AG09309 (cell line): ENCODE measurements around the gene TRAK2.
A peak's percentile ranks its signal among the peaks of the same experiment; 100 is the strongest.

ENCODE experiments used
- DNase-seq: peaks from one replicate; pipeline ENCODE4 v3.0.0-alpha.2; 2010; ENCODE audit warnings: low read depth
- H3K4me3 ChIP-seq: 2 replicates; pipeline ENCODE4 v1.5.1; 2011; ENCODE audit warnings: mild to moderate bottlenecking, low read depth, low read length, moderate library complexity; ENCODE audit not compliant: control insufficient read depth
- CTCF ChIP-seq: IDR thresholded peaks from 2 replicates; pipeline ENCODE4 v1.5.1; 2011; ENCODE audit warnings: mild to moderate bottlenecking, low read depth, low read length, inconsistent platforms; ENCODE audit not compliant: insufficient read depth, control insufficient read depth; ENCODE audit errors: missing control alignments

The TRAK2 gene

DNA sequence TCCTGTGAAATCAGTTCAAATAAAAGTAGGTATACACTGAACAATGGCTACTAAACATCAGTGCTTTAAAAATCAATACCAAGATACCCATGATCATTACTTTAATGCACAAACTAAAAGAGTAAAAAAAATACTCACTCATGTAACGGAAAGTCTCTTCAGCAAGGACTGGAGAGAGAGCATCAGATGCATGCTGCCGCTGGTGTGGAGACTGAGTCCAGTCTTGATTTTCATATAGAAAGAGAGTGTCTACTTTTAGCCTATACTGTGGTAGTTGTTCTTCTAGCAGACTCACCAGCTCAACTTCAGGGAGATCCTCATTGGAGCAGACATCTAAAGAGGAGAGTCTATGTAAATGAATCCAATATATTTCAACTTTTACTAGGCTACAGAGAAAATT lies 44.0 kb downstream of the TRAK2 start:
- no peak overlapping the region for H3K4me3 ChIP-seq
- TF ChIP-seq CTCF, result no peak
- no peak for DNase-seq

DNA sequence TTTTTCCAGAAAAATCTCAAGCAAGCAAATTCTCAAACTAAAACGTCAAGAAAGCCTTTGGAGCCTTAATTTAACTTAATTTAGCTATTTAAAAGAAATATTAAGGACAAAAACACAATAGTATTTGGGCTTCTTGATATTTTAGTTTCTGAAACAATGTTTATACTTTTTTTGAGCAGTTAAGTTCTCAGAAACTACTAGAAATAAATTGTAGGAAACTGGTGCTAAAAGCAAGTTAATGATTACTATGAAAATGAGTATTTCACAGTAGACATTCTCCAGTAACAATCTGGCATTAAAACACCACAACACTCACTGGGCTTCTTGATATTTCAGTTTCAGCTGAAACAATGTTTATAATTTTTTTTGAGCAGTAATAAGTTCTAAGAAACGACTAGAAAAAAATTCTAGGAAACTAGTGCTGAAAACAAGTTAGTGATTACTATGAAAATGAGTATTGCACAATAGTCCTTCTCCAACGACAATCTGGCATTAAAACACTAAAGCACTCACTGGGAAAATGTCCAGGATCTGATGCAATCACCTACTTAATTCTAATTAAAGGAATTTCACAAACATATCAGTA lies 45.1 kb downstream of the TRAK2 start:
- no peak overlapping the region for H3K4me3 ChIP-seq
- no peak for TF ChIP-seq CTCF
- peak; percentile 78 for DNase-seq

- no peak for DNase-seq
- no peak overlapping the region for H3K4me3 ChIP-seq
- no peak for TF ChIP-seq CTCF
Observed at GRCh38 chr2:201404699-201405280, 46.5 kb downstream of the TRAK2 start.

DNA sequence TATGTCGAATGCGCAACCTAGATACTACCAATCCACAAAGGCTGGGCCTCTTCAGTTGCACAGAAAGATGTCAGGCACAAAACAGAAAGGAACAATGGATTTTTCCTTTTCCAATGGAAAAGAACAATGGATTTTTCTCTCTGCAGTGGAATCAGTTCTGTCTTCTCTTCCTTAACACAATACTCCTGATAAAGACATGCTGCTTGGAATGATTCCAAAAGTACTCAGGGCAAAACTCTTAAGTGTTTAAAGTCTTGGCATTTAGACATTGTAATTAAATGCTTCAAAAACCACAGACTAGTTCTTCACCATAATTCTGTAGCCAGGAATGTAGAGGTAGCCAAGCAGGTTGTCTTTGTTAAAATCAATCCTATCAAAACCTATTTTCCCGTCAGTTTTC lies 47.4 kb downstream of the TRAK2 start:
- no peak for TF ChIP-seq CTCF
- H3K4me3 ChIP-seq, result no peak overlapping the region
- peak; percentile 16 for DNase-seq

- DNase-seq, result no peak
- TF ChIP-seq CTCF, result no peak
- H3K4me3 ChIP-seq, result no peak overlapping the region
Observed at GRCh38 chr2:201402651-201403562, 48.4 kb downstream of the TRAK2 start.

DNA sequence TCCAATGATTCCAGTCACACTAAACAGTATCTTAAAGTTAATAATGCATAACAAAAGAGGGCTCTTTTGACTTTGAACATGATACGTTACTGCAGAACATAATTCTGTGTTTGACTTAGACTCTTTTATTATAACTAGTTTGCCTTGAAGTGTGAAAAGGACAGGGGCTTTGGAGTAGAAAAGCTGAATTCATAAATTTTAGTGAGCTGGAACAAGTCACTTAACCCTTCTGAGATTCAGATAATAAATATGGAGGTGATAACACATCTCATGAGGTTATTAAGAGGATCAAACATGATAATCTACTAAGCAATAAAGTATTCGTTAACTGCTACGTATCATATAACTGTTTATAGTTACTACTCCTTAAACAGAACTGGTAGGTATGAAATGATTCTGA lies 49.4 kb downstream of the TRAK2 start:
- DNase-seq, result no peak
- no peak for TF ChIP-seq CTCF
- H3K4me3 ChIP-seq, result no peak overlapping the region
